PC-3 (cell line): ENCODE data around the gene ZNF655.

Experiments
- CTCF ChIP-seq: fragments of 300-600 bp; sonication (generic); conservative IDR thresholded peaks from 2 replicates; pipeline ENCODE4 v1.5.1; 2017; ENCODE audit warnings: antibody characterized with exemption, low read depth, mild to moderate bottlenecking, low read length
- EZH2 ChIP-seq: fragments of 300-600 bp; sonication (generic); IDR thresholded peaks from one replicate; pipeline ENCODE4 v1.6.1; 2017; ENCODE audit warnings: antibody characterized with exemption, mild to moderate bottlenecking, low read length; ENCODE audit not compliant: unreplicated experiment
- EZH2phosphoT487 ChIP-seq: fragments of 300-600 bp; sonication (generic); IDR thresholded peaks from 2 replicates; pipeline ENCODE4 v1.6.1; 2018; ENCODE audit warnings: mild to moderate bottlenecking, antibody characterized with exemption, low read length, borderline replicate concordance

GRCh38 chr7:99623091-99623693 is 64.8 kb downstream of the ZNF655 start:
- TF ChIP-seq CTCF: no peak
- no peak for TF ChIP-seq EZH2
- no peak for TF ChIP-seq EZH2phosphoT487
